GM19395 (cell line): ENCODE data around the gene MAPT.
"Not testable (repeated sequence)": the region's sequence is repeated elsewhere in the genome, so short reads cannot be mapped to it uniquely, and the experiment has no call there.

Experiments
- ATAC-seq: cut with Tn5 transposase; IDR thresholded peaks from one replicate; pipeline ENCODE4 v1.9.1; 2021; ENCODE audit warnings: mild to moderate bottlenecking, moderate library complexity; ENCODE audit not compliant: unreplicated experiment

Gene MAPT

DNA sequence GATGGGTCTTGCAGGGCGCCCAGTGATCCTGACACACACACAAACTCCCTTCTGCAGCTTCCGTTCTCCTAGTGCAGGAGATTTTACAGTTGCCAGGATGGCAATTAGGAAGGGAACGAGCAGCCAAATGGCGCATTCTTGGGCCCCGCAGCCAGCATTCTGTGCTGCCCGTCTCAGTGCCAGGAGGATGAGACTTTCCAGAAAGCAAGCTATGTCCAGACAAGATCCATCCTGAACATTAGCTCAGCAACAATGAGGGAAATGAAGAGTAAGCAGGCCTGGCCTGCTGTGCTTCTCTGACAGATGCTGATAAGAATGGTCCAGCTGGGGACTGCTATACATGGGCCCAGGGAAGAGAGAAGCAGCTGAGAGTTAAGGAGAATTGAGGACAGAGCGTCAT, 33.2 kb upstream of the MAPT start:
- ATAC-seq = no peak

DNA sequence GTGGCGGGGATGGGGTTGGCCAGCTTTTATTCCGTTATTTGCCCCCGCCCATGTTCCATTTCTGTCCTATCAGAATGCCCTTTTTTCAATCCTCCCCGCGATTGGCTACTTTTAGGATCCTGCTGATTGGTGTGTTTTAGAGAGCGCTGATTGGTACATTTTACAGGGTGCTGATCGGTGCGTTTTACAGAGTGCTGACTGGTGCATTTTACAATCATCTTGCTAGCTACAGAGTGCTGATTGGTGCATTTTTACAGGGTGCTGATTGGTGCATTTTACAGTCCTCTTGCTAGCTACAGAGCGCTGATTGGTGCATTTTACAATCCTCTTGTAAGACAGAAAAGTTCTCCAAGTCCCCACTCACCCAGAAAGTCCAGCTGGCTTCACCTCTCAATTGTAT, 32.2 kb upstream of the MAPT start:
- ATAC-seq = not testable (repeated sequence)

DNA sequence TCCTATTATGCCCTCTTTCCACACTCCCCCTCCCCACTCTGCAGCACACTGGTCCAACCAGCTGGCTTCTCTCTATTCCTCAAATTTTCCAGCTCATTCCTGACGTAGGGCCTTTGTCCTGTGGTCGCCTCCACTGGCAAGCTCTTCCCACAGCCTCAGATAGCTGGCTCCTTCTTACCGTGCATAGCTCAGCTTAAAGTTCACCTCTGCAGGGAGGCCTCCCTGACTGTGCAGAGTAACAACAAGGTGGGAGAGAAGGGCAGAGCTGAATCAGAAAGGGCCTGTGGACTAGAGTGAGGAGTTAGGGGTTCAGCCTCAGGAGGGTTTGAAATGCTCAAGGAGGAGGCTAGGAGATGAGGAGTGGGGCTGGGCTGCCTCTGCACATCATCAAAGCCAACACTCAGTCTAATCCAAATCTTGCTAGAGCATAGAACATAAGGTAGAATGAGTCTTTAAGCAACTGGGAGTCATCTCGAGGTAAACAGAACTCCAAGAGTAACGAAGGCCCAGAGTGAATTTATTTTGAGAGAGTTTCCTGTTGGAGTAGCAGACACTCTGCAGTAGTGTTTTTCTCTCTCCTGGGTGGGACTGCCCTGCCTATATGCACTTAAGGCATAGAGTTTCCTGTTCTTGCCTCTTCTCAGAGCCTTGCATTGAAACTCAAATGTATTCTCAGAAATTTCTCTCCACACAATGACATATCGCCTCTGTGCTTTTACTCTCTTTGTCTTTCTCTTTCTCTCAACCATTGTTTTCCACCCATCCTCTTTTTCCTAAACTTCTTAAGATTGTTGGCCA, 30.3 kb upstream of the MAPT start:
- no peak for ATAC-seq

DNA sequence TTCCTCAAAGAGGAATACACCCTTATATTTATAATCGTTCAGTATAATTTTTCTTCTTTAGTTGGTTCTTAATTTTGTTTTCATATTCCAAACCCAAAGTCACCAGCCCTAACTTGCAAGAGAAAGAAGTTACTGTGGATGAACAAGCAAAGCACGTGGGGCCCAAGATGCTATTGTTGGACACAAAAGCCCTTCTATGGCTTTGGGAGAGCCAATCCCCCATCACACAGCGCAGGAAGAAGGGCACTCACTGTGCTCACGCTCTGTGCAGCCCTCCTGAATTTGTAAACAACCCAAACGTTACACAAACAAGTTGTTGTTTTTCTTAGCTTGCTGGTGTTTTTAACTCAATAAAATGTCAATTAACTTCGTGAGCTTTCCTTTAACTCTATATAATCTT, 27.2 kb upstream of the MAPT start:
- no peak for ATAC-seq

DNA sequence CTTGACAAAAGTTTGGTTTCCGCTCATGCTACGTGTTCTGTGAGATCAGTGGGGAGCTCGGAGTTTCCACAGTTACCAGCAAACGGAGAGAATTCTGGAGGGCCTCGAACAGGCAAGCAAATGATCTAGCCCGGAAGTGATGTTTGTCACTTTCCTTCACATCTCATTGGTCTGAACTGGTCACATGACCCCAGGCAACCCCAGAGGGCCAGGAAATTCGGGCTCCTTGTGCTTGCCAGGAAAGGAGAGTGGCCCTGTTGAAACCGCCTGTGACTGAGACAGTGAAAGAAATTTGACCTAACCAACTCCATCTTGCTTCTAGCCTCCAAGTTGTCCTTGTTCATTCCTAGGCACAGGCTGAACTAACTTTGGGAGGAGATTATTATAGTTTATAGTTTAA, 26.7 kb upstream of the MAPT start:
- ATAC-seq = no peak

DNA sequence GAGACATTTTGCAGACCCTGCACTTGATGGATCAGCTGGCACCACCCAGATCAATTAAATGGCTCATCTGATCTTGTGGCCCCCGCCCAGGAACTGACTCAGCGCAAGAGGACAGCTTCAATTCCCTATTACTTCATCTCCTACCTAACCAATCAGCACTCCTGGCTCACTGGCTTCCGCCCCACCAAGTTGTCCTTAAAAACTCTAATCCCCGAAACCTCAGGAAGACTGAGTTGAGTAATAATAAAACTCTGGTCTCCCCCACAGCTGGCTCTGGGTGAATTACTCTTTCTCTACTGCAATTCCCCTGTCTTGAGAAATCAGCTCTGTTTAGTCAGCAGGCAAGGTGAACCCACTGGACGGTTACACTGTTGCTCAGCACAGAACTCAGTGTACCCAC, 26.1 kb upstream of the MAPT start:
- ATAC-seq = no peak

DNA sequence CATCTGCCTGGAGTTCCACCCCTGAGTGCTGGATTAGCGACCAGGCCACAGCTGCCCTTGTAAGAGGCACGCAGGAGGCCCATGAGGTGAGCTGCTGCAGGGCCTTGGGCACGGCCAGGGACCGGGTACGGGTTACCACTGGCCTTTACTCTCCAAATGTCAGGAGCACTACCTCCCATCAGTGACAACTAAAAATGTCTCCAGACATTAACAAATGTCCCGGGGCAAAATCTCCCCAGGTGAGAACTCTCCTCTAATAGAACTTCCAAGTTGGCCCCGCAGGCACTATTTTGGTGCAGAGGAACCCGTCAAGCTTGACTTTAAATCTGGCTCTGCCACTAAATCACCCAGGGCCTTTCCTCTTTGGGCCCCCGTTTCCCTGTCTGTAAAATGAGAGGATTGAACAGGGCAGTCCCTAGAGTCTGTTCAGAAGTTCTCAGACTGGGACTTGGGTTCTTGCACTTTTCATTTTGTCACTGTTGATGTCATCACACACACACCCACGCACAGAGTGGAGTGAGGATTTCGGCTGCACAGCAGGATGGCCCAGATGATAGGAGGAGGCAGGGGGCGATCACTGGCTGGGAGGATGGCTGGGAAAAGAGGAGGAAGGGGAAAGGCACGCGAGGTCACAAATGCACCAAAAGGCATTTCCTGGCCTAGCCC, 24.5 kb upstream of the MAPT start:
- ATAC-seq = no peak

DNA sequence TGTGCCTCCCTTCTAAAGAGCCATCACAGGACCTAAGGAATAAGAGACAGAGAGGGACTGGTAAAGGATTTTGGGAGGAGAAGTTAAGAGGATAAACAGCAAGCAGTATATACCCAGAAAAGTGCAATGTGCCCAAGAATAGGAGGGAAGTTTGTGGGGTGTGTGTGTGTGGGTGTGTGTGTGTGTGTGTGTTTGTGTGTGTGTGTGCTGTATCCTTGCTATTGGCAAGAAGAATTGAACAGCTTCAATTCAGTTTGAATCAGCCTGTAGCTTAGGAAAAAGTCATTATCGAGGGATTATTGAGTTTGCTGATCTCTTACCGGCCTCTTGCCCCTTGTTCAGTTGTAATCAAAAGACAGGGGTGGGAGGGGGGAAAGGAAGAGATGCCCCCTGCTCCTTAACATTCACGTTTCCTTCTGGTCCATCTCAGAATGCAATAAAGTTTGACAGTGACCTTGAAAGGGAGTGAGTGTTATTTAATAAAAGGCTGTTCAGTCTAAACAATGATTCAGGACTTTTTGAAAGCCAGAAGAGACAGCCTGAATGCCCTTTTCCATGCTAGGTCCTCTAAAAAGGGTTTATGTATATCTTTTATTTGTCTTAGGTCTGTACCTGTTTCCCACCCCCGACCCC, 23.9 kb upstream of the MAPT start:
- ATAC-seq = no peak

DNA sequence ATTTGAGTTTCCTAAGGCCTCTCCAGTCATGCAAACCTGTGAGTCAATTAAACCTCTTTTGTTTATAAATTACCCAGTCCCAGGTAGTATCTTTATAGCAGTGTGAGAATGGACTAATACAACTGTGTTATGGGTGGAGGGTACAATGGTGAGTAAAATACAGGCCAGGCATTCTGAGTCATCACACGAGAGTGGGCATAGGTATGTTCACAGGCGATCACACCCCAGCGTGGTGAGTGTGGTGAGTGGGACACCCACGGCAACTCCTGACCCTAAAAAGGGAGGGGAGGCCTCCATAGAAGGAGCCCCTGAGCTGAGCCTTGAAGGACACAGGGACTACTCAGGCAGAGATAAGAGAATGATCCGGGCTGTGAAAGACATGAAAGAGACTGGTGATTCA, 22.6 kb upstream of the MAPT start:
- ATAC-seq = no peak

DNA sequence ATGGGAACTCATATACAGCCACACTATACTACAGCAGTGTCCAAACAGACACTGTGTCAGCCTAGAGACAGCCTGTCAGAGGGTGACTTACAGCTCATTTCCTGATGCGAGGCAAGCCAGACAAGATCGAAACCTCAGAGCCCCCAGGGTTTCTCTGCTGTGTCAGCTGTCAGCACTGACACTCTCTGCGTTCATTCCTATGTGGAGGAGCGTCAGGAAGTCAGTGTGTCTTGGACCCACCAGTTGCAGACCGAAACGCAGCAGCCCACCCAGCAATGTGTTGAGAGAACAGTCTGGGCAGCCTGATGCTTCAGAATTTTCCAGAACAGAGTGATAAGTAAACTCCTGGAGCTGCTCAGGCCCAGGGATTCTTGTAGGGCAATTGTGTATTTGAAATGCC, 20.6 kb upstream of the MAPT start:
- ATAC-seq = no peak

DNA sequence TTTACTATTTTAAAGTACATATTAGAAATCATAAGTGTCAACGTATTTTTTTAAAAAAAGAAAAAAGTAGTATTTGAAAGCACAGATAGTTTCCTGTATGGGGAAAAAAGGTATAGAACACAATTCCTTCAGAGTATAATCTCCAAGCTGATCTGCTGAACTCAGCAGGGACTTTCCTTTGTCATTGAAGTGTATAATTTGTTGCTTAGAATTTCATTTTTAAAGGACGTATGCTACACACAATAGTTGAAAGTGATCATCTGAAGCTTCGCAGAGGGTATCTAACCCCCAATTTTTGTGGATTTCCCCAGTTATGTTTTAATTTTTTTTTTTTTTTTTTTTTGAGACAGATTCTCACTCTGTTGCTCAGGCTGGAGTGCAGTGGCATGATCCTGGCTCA, 20.2 kb upstream of the MAPT start:
- no peak for ATAC-seq

DNA sequence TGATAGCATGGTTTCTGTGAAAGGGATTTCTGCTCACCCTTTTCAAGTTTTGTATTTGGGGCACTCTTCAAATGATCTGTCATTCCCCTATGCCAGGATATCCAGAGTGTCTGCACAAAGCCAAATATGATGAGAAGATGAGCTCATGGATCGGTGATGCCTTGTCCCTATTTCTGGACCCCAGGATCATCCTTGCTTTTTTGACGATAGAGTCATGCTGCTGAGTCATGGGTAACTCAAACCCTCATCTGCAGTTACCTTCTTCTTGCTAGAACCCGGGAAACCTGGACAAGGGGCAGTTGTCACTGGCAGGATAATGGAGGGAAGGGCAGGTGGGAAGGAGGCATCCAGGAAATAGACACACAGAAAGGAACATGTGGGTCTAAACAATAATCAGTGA, 17.8 kb upstream of the MAPT start:
- no peak for ATAC-seq

DNA sequence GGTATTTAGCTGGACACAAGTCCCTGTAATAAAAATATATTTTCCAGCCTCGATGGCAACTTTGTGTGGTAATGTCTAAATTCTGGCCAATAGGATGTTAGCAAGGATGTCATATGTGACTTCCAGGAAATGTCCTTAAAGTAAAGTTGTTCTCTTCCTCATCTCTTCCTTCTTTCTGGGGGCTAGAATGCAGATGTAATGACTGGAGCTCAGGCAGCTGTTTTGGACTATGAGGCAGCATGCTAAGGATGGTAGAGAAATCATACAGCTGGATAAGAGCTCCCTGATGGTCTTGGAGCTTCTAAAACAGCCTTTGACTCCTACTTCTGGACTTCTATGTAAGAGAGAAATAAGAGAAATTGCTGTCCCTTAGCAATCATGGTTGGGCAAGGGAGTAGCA, 16.9 kb upstream of the MAPT start:
- no peak for ATAC-seq

DNA sequence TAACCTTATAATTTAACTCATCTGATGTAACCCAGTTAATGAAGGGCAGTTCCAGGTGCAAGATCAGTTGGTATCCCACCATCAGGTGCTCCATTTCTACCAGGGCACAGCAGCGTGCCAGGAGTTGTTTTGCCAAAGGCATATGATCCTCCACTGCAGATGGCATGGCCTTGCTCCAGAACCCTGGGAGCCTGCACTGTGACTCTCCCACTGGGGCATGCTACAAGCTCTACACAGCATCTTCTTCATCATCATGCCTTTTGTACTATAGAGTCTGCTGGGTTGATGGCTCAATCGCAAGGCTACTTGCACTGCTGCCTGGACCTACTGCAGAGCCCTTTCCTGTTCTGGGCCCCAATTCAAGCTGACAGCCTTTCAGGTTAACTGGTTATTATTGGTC, 11.3 kb upstream of the MAPT start:
- no peak for ATAC-seq

DNA sequence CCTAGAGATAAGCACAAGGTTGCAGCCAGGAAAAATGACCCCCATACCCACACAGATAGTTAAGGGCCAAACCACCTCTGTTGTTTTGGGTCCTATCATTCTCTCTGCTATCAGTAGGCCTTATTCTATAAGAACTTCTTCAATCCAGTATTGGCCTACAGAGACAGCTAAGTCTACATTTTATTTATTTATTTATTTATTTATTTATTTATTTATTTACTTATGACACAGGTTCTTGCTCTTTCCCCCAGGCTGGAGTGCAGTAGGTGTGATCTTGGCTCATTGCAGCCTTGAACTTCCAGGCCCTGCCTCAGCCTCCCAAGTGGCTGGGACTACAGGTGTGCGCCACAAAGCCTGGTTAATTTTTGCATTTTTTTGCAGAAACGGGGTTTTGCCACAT, 7.5 kb upstream of the MAPT start:
- no peak for ATAC-seq

DNA sequence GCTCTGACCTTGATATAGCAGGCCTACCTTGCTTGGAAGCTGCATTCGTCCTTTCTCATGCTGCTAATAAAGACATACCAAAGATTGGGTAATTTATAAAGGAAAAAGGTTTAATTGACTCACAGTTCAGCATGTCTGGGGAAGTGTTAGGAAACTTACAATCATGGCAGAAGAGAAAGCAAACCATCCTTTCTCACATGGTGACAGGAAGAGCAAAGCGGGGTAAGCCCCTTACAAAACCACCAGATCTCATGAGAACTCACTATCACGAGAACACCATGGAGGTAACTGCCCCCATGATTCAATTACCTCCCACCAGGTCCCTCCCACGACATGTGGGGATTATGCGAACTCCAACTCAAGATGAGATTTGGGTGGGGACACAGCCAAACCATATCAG, 6.0 kb upstream of the MAPT start:
- no peak for ATAC-seq

DNA sequence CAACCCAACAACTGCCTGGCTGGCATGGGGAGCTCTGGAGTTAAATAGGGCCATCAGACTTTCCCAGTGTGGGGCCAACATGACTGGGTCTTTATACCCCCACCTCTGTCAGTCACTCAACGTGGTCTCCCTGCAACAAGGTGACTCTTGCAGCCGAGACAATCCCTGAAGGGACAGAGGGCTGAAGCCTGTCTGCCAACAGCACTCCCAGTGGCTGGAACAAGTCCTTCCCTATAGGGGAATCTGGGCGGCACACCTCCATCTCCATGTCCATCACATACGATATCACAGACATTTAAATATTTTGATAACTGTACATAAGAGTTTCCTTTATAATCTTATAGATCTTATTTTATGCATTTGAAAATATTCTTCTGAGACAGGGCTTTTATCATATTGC, 4.8 kb upstream of the MAPT start:
- ATAC-seq = no peak

DNA sequence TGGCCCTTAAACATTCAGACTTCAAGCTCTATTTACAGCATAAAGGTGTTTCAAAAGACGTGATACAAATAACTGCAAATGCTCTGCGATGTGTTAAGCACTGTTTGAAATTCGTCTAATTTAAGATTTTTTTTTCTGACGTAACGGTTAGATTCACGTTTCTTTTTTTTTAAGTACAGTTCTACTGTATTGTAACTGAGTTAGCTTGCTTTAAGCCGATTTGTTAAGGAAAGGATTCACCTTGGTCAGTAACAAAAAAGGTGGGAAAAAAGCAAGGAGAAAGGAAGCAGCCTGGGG, 681 bp upstream of the MAPT start:
- ATAC-seq = no peak

DNA sequence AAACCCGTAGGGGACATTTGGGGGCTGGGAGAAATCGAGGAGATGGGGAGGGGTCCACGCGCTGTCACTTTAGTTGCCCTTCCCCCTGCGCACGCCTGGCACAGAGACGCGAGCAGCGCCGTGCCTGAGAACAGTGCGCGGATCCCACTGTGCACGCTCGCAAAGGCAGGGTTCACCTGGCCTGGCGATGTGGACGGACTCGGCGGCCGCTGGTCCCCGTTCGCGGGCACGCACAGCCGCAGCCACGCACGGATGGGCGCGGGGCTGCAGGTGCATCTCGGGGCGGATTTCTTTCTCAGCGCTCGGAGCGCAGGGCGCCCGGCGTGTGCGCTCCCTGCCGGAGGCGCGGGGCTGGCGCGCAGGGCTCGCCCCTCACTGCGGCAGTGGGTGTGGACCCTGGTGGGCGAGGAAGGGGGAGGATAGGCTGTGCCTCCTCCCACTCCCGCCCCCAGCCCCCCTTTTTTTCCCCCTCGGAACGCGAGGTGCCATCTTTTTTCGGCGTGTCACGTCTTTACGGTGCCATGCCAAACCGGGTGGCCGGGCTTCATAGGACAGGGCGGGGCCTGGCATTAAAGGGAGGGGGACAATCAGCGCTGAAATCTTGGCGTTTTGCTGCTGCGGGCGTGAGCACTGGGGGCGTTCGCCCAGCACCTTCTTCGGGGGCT, 1.1 kb downstream of the MAPT start:
- ATAC-seq = no peak

DNA sequence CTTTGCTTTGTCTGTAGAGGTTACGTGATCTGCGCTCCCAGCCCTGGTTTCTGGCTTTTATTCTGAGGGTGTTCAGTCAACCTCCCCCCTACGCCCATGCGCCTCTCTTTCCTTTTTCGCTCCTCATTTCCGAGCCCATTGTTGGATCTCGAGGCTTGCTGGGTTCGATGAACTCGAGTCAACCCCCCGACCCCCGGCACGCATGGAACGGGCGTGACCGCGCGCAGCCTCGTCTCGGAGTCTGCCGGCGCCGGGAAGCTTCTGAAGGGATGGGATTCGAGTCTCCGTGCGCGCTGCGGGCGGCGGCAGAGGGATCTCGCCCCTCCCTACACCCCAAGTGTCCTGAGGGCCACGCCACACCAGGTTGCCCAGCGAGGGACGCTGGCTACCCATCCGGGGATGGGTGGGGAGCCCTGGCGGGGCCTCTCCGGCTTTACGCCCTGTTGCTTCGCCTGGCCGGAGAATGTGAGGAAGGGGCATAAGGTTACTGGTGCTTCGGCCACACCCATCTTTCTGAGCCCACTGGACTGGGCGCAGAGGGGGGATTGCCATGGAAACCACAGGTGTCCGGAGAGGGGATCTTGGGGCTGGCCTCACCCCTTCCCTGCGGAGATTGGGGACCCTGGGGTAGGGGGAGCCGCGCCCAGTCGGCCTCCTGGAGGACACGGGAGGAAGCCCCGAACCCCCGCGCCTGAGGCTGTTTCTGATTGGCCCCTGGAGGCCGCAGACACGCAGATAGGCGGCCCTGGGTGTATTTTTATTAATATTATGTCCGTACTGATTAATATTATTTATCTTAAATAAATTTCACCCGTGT, 1.8 kb downstream of the MAPT start:
- no peak for ATAC-seq
